HL-60/S4 (cell line): ENCODE measurements around the gene PFAS.

Source experiments
- in situ Hi-C: fragments of 300-500 bp; cut with MboI; formaldehyde crosslinking; loops from 2 replicates; pipeline ENCODE4 v1.14.3; 2022; ENCODE audit warnings: low sequenced_read_pairs

Gene PFAS

DNA sequence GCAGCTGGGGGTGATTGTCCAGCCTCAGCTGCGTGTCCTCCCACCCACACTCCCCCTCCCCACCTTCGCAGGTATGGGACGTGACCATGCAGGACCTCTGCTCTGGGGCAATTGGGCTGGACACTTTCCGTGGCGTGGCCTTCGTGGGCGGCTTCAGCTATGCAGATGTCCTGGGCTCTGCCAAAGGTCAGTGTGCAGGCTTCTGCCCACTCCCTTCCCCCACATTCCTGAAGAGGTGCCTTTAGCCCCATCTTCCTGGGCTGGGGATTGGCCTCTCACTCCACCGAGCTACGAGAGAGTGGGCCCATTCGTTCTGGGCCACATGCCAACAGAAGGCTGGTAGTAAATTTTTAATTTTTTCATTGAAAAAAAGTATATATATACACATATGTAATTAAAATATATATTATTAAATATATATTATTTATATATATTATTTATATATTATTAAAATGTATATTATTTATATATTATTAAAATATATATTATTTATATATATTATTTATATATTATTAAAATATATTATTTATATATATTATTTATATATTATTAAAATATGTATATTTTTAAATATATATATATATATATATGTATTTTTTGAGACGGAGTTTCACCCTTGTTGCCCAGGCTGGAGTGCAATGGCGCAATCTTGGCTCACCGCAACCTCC is 18.5 kb downstream of the PFAS start:
- in situ Hi-C loops: no loop called here

DNA sequence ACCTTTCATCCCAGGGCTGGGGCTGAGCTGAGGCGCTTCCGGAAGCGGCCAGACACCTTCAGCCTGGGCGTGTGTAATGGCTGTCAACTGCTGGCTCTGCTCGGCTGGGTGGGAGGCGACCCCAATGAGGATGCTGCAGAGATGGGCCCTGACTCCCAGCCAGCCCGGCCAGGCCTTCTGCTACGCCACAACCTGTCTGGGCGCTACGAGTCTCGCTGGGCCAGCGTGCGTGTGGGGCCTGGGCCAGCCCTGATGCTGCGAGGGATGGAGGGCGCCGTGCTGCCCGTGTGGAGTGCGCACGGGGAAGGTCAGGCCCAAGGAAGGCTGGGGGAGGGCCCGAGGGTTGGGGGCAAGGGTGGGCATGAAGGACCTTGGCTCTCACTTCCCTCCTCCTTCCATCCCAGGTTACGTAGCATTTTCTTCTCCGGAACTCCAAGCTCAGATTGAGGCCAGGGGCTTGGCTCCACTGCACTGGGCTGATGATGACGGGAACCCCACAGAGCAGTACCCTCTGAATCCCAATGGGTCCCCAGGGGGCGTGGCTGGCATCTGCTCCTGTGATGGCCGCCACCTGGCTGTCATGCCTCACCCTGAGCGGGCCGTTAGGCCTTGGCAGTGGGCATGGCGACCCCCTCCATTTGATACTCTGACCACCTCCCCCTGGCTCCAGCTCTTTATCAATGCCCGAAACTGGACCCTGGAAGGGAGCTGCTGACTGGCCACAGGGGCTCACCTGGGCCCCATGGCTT is 19.6 kb downstream of the PFAS start:
- in situ Hi-C loops: no loop called here

DNA sequence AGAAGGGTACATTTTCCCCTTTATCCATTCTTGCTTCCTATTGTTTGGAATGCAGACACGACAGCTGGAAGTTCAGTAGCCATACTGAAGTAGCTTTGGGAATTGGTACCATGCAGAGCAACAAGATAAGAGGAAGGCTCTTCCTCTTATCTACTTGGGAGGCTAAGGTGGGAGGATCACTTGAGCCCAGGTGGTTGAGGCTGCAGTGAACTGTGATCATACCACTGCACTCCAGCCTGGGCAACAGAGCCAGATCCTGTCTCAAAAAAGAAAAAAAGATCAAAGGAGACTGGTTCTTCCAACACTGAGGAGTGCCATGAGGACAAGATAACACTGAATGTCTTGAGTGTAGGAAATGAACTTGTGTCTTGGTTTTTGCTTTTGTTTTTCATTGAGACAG is 23.3 kb downstream of the PFAS start:
- in situ Hi-C loops: no loop called here

DNA sequence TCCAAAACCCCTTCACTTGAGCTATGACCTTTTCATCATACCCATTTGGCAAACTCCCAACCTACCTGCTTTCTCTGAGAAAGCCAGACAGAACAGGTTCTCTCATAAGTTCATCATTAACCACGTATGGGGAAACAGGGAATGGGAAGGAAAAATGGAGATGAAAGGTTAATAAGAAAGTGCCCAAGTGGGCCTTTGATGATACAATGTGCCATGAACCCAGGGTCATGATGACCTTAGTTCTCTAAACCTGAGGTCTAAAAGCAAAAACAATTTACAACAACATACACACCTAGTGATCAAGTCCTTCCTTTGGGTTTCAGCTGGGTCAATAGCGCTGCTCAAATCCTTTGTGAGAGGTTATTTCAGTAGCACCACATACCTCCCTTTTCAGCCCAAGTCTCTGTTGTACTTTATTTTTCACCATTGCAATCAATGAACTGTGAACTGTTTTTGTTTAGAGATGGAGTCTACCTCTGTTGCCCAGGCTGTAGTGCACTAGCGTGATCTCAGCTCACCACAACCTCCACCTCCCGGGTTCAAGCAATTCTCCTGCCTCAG is 24.9 kb downstream of the PFAS start:
- in situ Hi-C loops: no loop called here

DNA sequence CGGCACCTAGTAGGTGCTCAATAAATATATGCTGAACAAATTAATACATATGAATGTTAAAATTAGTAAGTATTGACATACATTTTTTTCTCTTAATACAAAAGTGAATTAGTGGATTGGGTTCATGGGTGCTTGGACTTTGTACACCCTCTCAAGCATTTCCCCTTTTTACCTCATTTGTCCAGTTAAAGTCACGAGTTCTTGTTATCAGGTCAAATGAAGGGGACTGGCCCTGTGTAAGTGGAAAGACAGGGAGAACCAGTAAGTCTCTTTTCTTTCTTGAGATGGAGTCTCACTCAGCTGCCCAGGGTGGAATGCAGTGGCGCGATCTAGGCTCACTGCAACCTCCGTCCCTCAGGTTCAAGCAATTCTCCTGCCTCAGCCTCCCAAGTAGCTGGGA is 25.7 kb downstream of the PFAS start:
- in situ Hi-C loops: no loop called here

DNA sequence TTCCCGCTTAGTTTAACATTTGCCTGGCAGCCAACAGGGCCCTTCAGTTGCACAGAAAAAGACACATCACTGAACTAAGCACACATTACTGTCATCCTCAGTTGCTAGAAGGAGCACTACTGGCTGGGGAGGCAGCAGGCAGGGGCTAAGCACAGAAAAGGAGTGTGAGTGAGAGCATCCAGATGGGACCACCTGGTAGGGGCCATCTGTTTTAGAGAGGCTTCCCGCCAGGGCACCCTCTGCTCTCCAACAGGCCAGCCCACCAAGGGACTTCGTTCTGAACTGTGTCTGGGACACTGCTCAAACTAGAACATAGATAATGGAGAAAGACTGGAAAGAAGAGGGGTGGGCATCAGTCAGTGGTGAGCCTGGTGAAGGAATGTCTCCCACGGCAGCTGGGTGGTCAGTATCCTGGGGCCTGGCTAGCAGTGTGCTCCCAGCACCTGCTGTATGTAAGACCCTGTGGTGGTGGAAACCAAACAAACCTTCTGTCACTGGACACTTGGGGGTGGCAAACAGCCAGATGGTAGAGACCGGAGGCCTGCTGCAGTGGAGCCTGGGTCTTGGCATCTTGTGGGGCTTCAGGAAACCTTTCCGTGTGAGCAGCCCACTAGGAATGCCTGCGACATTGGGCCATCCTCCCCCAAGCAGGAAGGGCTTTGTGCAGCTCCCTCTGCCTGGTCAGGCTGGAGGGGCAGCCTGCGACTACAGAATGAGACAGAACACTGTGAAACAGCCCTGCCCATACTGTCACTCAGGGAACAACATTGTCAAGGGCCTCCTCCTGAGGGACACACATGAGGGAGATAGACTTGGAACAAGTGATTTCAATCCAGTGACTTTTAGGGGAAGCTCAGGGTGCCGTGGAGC is 26.6 kb downstream of the PFAS start:
- in situ Hi-C loops: no loop called here

DNA sequence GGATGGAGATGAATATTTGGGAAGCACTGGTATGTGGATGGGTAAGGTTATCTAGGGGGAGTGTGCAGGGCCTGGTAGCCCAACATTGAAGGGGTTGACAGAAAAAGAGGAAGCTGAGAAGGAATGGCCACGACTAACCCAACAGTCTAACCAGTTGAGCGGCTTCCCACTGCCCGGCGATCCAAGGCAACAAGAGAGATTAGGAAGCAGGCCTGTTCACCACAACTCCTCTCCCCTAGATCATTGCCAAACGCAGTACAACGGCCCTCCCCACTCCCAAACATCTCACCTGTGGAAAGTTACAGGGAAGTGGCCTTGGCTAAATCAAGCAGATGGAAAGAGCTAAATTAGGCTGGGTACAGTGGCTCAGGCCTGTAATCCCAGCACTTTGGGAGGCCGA is 28.2 kb downstream of the PFAS start:
- in situ Hi-C loops: no loop called here

DNA sequence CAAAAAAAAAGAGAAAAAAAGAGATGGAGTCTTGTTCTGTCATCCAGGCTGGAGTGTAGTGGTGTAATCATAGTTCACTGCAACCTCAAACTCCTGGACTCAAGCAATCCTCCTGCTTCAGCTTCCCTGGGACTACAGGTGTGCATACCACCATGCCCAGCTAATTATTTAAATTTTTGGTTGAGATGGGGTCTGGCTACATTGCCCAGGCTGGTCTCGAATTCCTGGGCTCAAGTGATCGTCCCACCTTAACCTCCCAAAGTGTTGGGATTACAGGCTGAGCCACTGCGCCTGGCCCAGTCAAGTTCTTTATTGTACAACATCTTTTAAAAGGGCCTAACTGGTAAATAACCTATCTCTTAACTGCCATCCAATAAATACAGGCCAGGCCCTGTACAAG is 33.3 kb downstream of the PFAS start:
- in situ Hi-C loops: no loop called here

DNA sequence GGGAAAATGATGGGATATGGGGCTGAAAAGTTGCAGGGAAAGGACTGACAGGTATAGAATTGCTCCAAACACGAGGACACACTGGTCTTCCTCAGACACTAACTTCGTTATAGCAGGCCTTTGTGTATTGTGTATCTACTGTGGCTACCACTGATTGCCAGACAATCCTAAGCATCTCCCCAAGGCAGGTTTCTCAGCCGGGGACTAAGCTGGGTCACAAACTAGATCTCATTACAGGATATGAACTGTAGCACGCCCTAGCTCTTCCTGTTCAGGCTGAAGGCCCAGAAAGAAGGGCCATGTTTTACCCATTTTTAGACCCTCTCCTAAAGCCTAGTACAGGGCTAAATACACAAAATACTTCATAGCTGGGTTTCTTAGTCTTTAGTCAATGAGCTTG is 34.3 kb downstream of the PFAS start:
- in situ Hi-C loops: no loop called here

DNA sequence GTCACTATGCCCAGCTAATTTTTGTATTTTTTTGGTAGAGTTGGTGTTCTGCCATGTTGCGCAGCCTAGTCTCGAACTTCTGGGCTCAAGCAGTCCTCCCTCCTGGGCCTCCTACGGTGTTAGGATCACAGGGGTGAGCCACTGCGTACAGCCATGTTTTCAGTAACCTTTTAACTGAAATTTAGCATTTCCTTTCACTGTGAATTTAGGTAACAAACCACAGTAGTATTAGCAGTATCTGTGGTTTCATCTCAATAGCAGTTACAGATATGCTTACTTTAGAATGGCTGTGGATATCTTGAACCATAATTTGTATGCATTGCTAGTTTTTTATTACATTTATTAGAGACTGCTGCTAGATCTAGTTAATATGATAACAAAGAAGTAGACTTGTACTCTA is 35.0 kb downstream of the PFAS start:
- in situ Hi-C loops: no loop called here

DNA sequence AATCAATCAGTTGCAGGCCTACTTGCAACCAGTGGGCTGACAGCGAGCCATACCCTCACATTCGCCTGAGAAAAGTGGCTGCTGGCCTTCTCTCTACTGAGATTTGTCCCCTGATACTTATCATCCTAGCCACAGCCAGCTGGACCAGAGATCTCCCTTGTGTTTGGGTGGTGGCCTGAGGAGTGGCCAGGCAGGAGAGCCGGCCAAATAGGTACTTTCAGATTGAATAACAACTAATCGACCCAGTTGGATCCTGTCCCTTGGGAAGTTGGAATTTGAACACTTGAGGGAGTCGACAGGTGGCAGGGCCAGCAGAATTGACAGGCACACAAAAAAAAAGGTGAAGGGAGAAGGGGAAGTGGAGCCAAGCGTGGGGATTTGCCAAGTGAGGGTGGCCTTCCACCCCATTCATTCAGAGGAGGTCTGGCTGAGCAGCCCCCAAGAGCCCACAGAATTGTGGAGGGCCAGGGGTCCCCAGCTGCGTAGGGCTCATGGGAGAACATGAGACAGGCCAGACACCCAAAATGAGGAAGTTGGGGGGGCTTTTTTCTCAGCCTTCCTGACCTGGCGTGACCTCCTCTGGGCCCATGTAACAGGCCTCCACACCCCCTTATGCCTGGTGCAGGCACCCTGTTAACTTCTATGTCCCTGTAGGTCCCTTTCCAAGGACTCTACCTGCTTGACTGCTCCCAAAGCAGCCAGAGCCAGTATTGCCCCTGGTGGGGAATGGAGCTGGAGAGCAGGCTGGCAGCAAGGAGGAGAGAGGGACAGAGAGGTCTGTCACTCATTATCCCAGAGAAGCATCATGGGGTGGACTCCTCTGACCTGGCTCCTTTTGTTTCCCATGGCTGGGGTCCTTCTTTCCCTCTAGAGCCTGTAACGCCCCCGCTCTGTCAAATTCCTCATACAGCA is 36.4 kb downstream of the PFAS start:
- in situ Hi-C loops: no loop called here

DNA sequence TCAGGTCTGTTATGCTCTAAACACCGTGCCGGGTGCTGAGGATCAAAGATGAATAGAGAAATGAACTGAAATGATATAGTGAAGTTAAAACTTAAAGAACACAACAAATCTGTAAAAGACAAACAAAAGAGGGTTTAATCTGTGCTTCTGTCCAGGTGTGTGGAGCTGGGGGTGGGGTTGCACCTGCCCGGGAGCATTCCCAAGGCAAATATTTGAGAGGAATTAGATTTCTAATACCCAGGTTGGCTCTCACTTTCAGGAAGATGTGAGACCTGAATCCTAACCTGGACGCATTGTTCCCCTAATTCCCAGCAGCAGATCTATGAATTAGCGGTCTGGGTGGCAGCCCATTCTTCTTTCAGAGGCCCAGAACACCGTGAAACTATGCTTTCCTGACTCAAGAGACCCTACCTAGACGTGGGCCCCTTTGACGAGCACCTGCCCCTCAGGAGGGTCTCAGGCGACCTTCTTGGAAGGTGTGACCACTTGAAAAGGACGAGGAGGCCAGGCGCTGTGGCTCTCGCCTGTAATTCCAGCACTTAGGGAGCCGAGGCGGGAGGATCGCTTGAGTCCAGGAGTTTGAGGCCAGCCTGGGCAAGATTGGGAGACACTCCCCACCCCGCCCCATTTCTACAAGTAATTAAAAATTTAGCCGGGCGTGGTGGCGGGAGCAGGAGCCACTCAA is 38.7 kb downstream of the PFAS start:
- in situ Hi-C loops: no loop called here

DNA sequence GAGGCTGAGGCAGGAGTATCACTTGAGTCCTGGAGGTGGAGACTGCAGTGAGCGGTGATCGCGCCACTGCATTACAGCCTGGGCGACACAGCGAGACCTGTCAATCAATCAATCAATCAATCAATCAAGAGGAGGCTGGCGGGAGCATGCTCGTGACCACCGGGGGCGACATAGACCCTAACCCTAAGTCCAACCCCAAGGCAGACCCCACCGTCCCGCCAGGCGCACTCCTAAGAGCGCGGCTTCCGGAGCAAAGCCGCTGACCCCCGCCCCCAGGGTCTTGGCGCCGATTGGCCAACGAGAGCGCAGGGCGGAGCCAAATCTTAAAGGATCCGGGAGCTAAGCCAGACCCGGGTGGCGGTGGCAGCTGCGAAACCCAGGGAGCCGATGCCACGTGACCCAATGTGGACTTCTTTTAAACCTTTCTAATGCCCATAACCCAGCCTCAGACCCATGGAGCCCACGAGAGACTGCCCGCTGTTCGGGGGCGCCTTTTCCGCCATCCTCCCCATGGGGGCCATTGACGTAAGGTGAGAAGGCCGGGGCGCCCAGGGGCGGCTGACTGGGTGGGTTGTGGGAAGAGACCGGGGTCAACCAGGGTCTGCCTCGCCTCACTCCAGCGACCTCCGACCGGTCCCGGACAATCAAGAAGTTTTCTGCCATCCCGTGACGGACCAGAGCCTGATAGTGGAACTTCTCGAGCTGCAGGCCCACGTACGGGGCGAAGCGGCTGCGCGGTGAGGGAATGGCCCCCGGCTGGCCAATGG is 39.4 kb downstream of the PFAS start, which contains the start of gene RANGRF:
Gene RANGRF (plus strand): TSS at position 335 of the 767 bp plus-strand sequence. CDS start 119 bp downstream, at position 454.
- in situ Hi-C loops: no loop called here

DNA sequence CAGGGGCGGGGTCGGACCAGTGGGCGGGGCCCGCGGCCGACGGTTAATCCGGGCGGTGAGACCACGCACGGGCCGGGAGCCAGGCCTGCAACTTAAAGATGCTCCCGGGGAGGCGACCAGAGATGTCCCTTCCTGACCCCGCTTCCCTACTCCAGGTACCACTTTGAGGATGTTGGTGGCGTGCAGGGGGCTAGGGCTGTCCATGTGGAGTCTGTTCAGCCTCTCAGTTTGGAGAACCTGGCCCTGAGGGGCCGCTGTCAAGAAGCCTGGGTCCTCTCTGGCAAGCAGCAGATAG is 40.0 kb downstream of the PFAS start:
- in situ Hi-C loops: no loop called here

DNA sequence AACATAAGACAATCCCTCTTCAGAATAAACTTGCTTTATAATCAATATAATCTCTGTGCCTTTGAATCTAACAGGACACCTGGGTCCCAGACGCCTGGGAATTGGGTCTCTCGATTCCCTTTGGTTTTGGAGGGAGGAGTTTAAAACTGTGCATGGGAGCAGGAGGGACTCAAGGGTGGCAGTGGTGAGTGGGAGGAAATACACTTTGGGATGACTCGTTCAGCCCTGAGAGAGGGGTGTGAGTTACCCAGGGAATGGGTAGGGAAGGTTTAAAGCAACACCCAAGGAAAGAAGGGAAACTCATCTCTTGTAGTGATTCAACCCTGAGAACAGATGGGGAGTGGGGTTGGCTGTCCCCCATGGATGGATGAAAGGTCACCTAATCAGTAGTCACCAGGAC is 41.0 kb downstream of the PFAS start:
- in situ Hi-C loops: no loop called here

DNA sequence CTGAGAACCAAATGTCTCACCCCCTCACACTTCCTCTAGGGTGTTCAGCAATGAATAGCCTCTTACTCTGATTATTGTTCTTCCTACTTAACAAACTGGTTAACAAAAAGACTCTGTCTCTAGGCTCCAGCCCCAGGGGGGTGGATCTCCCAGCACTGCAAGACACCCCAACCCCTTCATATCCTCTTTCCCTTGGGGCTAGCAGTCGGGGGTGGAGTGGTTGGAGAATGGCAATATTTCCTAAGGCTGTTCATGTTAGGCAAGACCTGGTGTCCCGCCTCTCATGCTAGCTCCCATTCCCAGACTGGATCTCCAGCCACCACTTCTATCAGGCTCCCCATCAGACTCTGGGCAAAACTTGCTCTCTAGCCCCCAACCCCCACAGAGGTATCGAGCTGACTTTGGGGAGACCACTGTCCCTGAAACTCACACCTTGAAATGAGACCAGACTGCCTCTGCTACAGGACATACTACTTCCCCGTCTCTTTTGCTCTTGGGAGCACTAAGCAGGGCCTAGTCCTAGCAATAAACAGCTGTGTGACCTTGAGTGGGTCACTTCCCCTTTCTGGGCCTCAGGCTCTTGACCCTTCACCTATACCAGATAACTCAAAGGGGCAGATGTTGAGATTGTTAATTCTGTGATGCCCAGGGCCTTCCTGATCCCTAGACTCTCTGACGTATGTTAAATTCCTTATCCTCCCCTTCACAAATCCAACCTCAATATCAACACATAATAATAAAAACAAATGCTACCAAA is 43.7 kb downstream of the PFAS start:
- in situ Hi-C loops: no loop called here

DNA sequence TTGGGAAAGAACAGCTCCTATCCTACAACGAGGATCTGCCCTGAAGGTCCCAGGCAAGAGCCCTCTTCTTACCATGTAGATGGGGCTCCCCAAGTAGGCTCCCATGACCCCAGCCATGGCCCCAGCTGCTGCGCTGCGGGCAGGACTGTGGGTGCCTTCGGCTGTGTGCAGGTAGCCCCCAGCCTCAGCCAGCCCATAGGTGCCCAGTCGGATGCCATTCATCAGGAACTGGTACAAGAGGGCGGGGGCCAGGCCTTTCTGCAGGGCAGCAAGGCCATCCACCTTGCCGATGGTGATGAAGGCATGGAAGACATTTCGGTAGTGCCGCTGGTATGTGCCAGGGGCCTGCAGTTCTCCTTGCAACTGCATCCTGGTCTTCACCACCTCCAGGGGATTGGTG is 45.3 kb downstream of the PFAS start:
- in situ Hi-C loops: no loop called here

DNA sequence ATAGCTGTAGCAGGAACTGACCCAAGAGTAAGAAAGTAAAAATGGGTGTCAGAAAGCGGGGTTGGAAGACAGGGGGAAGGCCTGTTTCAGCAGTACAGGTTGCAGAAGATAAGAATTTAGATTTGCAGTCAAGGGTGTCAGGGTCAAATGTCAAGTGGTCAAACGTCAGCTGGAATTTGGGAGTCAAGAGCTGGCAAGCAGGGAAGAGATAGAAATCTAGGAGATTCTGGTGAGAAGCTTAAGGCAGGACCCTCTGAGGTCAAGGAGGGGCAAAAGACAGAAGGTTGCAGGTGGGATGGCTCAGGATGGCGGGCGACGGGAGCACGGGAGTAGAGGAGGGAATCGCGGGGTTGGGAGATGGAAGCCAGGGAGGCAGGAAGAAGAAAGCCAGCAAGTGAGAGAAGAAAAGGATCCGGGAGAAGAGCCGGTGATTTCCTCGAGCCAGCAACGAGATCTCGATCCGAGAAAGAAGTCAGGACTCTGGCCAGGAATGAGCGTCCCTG is 45.8 kb downstream of the PFAS start:
- in situ Hi-C loops: no loop called here
